Activated CD4-positive, alpha-beta T cell treated with anti-CD3 and anti-CD28 coated beads, Interleukin-2, amount 10 ng/mL, durations not matched to agents 24 days and 14 days (primary cell): ENCODE measurements around the gene KANSL1. TPM values are rescaled to one million over a fixed set of nuclear protein-coding genes. Genes with fewer than 3 reads are reported as not detected.
"Not testable (repeated sequence)": the region's sequence is repeated elsewhere in the genome, so short reads cannot be mapped to it uniquely, and the experiment has no call there.

Source experiments
- DNase-seq: peaks from one replicate; pipeline ENCODE4 v3.0.0; 2022
- H3K27ac Mint-ChIP-seq: one replicate; pipeline ENCODE4 v1.8.0; 2022; ENCODE audit warnings: mild to moderate bottlenecking, mixed read lengths
- H3K27me3 Mint-ChIP-seq: one replicate; pipeline ENCODE4 v1.8.0; 2022; ENCODE audit warnings: mixed read lengths
- H3K36me3 Mint-ChIP-seq: one replicate; pipeline ENCODE4 v1.8.0; 2022; ENCODE audit warnings: low read depth, mild to moderate bottlenecking, mixed read lengths
- H3K4me1 Mint-ChIP-seq: one replicate; pipeline ENCODE4 v1.8.0; 2021; ENCODE audit warnings: mixed read lengths
- H3K4me3 Mint-ChIP-seq: one replicate; pipeline ENCODE4 v1.8.0; 2022; ENCODE audit warnings: mild to moderate bottlenecking, moderate library complexity, mixed read lengths
- H3K9me3 Mint-ChIP-seq: one replicate; pipeline ENCODE4 v1.8.0; 2021; ENCODE audit warnings: mixed read lengths
- intact Hi-C: fragments of 100-400 bp; cut with micrococcal nuclease; formaldehyde crosslinking; loops from one replicate; pipeline ENCODE4 v1.15.1; 2023
- total RNA-seq: library from RNA; stranded (reverse); gene quantifications from 2 replicates; pipeline ENCODE4 v1.2.3, GENCODE V29; 2022

Gene KANSL1
- total RNA-seq, 1 donor from 2014 or later, result 82.8 TPM

DNA sequence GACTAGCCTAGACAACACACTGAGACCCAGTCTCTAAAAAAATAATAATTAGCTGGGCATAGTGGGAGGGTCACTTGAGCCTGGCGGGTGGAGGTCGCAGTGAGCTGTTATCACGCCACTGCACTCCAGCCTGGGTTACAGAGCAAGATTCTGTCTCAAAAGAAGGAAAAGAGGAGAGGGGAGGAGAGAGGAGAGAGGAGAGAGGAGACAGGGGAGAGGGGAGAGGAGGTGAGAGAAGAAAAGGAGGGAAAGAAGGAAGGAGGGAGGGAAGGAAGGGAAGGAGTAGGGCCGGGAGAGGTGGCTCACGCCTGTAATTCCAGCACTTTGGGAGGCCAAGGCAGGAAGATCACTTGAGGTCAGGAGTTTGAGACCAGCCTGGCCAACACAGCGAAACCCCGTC is 9.8 kb downstream of the KANSL1 start:
- intact Hi-C loops, H3K27ac Mint-ChIP-seq, H3K36me3 Mint-ChIP-seq, DNase-seq, H3K9me3 Mint-ChIP-seq, H3K4me3 Mint-ChIP-seq, H3K27me3 Mint-ChIP-seq: not testable (repeated sequence)
- peaks cover 74% of the 10 kb centered on the region for H3K4me1 Mint-ChIP-seq

DNA sequence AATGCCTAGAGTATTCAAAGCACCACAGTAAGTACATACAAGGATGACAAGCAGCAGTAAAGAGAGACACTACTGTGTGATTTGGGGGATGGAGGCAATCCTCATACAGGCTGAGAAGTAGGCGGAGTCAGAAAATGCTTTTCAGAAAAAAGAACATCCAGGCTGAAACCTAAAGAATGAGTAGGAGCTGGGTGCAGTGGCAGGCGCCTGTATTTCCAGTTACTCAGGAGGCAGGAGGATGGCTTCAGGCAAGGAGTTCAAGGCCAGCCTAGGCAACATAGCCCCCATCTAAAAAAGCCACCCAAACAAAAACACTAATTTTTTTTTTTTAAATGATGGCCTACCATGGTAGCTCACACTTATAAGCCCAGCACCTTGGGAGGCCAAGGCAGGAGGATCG is 10.3 kb downstream of the KANSL1 start:
- no peaks in the 10 kb centered on the region for H3K27me3 Mint-ChIP-seq
- peaks cover 10% of the 10 kb centered on the region for H3K36me3 Mint-ChIP-seq
- intact Hi-C loops, result no loop called here
- no peaks in the 10 kb centered on the region for H3K9me3 Mint-ChIP-seq
- H3K4me3 Mint-ChIP-seq, result no peak overlapping the region
- H3K4me1 Mint-ChIP-seq, result peaks cover 75% of the 10 kb centered on the region
- no peak for DNase-seq
- no peak overlapping the region for H3K27ac Mint-ChIP-seq

DNA sequence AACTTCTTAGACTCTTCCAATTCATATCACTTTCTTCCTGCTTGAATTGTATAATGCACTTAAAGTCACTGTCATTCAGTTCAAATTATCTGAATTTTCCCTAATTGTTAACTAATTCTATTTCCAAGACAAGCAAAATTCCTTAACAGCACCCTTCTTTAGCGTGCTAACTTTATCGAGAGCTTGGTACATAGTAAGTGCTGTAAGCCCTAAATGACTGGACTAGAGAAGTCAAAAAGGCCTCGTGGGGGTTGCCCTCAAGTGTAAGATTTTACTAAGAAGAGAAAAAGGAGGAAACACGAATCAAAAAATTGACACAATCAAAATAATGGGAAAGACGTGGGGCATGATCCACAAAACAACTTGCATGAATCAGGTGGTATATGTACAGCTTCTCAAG is 11.3 kb downstream of the KANSL1 start:
- H3K27me3 Mint-ChIP-seq, result no peaks in the 10 kb centered on the region
- H3K4me1 Mint-ChIP-seq, result peaks cover 75% of the 10 kb centered on the region
- intact Hi-C loops, result no loop called here
- no peak overlapping the region for H3K27ac Mint-ChIP-seq
- DNase-seq, result no peak
- H3K9me3 Mint-ChIP-seq, result no peaks in the 10 kb centered on the region
- H3K36me3 Mint-ChIP-seq, result peaks cover 10% of the 10 kb centered on the region
- no peak overlapping the region for H3K4me3 Mint-ChIP-seq

DNA sequence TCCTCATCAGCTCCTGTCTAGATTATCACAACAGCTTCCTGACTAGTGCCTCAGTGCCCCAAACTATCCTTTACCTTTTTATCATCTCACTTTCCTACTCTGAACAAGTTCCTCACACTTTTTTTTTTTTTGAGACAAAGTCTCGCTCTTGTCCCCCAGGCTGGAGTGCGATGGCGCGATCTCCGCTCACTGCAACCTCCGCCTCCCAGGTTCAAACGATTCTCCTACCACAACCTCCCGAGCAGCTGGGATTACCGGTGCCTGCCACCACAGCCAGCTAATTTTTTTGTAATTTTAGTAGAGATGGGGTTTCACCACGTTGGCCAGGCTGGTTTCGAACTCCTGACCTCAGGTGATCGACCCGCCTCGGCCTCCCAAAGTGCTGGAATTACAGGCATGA is 11.9 kb downstream of the KANSL1 start:
- H3K27me3 Mint-ChIP-seq, intact Hi-C loops, H3K9me3 Mint-ChIP-seq, H3K4me3 Mint-ChIP-seq, DNase-seq, H3K27ac Mint-ChIP-seq: not testable (repeated sequence)
- Mint-ChIP-seq H3K4me1 (peaks cover 76% of the 10 kb centered on the region), H3K36me3 (peaks cover 11% of the 10 kb centered on the region)

DNA sequence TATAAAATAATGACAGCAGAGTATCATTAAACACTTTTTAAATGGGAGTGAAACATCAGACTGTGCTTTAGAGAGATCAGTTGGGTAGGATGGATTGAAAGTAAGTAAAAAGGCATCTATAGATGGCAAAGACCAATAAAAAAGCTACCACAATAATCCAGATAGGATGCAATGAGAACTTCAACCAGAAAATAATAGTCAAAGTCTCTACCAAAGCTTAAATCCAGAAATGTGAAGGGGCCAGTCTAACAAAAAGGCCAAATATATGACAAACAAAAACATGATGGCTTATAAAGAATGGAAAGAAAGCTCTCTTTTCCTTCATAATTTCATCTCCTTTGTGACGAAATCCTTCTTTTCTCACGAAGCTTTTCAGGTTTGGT is 12.3 kb downstream of the KANSL1 start:
- intact Hi-C loops, result no loop called here

DNA sequence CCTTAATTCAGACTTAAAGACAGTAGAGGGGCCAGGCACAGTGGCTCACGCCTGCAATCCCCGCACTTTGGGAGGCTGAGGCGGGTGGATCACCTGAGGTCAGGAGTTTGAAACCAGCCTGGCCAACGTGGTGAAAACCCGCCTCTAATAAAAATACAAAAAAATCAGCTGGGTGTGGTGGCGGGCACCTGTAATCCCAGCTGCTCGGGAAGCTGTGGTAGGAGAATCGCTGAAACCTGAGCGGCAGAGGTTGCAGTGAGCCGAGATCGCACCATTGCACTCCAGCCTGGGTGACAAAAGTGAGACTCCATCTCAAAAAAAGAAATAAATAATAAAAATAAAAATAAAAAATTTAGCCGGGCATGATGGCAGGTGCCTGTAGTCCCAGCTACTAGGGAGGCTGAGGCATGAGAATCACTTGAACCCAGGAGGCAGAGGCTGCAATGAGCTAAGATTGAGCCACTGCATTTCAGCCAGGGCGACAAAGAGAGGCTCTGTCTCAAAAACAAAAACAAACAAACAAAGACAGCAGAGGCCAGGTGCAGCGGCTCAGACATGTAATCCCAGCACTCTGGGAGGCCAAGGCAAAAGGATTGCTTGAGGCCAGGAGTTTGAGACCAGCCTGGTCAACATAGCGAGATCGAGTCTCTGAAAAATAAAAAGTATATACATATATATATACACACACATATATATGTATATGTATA is 12.9 kb downstream of the KANSL1 start:
- H3K27ac Mint-ChIP-seq, H3K9me3 Mint-ChIP-seq, H3K4me3 Mint-ChIP-seq, H3K27me3 Mint-ChIP-seq, DNase-seq, intact Hi-C loops, H3K36me3 Mint-ChIP-seq: not testable (repeated sequence)
- peaks cover 75% of the 10 kb centered on the region for H3K4me1 Mint-ChIP-seq

More for the DNA sequence above, 12.3 kb downstream of the KANSL1 start:
- H3K9me3 Mint-ChIP-seq, result no peaks in the 10 kb centered on the region
- peaks cover 11% of the 10 kb centered on the region for H3K36me3 Mint-ChIP-seq
- peaks cover 78% of the 10 kb centered on the region for H3K4me1 Mint-ChIP-seq
- H3K27ac Mint-ChIP-seq, result no peak overlapping the region
- H3K27me3 Mint-ChIP-seq, result no peaks in the 10 kb centered on the region
- no peak overlapping the region for H3K4me3 Mint-ChIP-seq
- no peak for DNase-seq

DNA sequence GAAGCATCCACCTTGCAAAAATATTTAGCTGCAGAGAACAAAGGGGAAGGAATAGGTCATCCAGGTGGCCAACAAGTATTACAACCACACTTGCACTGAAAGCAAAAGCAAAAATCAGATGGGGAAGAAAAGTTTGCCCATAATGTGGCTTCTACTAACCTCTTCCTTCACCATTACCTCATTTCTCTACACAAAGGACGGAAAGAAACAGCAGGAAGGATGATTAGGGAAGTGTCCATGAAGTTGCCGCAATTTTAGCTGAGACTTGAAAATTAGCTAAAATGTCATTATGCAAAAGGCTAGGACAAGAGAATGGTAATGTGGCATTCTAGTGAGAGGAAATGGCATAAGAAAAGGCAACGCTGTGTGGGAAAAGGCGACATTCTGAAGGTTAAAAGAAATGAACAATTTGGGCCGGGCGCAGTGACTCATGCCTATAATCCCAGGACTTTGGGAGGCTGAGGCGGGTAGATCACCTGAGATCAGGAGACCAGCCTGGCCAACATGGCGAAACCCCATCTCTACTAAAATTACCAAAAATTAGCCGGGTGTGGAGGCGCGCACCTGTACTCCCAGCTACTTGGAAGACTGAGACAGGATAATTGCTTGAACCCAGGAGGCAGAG is 13.7 kb downstream of the KANSL1 start:
- peak overlapping the region; percentile 81 for H3K27ac Mint-ChIP-seq
- H3K4me1 Mint-ChIP-seq, result peaks cover 67% of the 10 kb centered on the region
- intact Hi-C loops, result loop anchor here (1.0 to 2.0 kb wide), 2 partner anchors 13 to 22 kb away; partner anchors contain the start of gene KANSL1
- H3K27me3 Mint-ChIP-seq, result no peaks in the 10 kb centered on the region
- no peaks in the 10 kb centered on the region for H3K9me3 Mint-ChIP-seq
- no peak for DNase-seq
- peaks cover 10% of the 10 kb centered on the region for H3K36me3 Mint-ChIP-seq
- peak overlapping the region; percentile 66 for H3K4me3 Mint-ChIP-seq

DNA sequence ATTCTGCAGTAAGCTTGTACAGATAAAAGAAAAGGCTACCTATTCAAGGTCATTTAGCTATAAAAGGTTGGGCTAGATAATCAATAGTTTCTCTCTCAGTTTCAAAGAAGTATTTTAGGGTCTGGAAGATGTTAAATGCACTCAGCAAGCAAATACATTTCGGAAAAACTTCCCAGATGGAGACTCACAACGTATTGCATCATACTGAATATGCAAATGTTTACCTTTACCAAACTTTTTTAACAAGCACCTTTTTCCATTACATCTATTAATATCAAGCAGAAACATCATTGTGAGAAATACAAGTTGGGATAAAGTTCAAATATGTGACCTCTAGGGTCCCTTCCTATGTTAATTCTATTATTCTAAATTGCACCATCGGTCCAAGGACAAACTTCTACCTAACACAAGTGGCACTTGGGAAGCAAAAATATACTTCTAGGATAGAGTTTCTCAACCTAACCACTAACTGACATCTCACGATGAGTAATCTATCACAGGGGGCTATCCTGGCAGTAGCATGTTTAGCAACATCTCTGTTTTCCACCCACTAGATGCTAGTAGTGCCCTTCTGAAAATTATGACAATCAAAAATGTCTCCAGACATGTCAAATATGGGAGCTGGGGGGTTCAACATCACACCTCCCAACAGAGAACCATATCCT is 14.5 kb downstream of the KANSL1 start:
- H3K27ac Mint-ChIP-seq, result peak overlapping the region; percentile 81

DNA sequence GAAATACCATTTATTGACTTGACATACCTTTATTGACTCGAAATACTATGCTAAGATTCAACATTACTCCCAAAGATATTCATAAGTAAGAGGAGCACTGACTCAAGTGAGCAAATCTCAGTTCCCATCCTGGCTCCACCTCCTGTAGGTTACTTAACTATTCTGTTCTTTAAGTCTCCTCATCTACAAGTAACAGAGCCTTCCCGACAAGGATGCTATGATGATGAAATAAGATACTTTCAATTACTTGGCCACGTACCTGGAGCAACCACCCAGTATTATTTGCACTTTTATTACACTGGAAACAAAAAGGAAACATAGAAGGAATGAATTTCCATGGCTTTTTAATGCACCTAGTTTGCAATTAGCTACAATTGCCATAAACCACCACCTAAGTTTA is 16.3 kb downstream of the KANSL1 start:
- H3K36me3 Mint-ChIP-seq, result peaks cover 8% of the 10 kb centered on the region
- H3K9me3 Mint-ChIP-seq, result no peaks in the 10 kb centered on the region
- no peak for DNase-seq
- H3K27ac Mint-ChIP-seq, result no peak overlapping the region
- intact Hi-C loops, result no loop called here
- H3K4me1 Mint-ChIP-seq, result peaks cover 57% of the 10 kb centered on the region
- H3K27me3 Mint-ChIP-seq, result no peaks in the 10 kb centered on the region
- H3K4me3 Mint-ChIP-seq, result no peak overlapping the region

More for the DNA sequence above, 14.5 kb downstream of the KANSL1 start:
- Mint-ChIP-seq H3K4me3 (peak overlapping the region; percentile 66), H3K9me3 (no peaks in the 10 kb centered on the region), H3K27me3 (no peaks in the 10 kb centered on the region), H3K4me1 (peaks cover 60% of the 10 kb centered on the region), H3K36me3 (peaks cover 10% of the 10 kb centered on the region)
- intact Hi-C loops, result loop anchor here (1.0 to 2.0 kb wide), 2 partner anchors 14 to 21 kb away; partner anchors contain the start of gene KANSL1
- DNase-seq, result no peak

DNA sequence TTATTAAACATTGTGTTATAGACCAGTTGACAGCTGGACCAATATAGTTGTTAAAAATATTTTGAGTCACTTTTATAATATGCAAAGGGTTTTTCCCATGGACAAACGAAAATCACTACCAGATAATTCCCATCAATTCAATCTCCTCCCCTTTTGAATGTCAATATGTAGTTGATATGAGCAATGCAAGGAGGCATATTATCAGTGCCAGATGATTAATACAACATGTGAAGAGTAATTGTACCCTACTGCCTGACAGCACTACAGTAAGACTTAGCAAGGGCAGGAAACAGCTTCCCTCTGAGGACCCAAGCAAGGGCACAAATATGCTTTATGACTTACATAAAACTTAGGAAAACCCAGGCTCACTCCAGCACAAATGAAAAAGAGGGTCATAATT is 17.3 kb downstream of the KANSL1 start:
- no peak for DNase-seq
- H3K9me3 Mint-ChIP-seq, result no peaks in the 10 kb centered on the region
- no peak overlapping the region for H3K27ac Mint-ChIP-seq
- peaks cover 54% of the 10 kb centered on the region for H3K4me1 Mint-ChIP-seq
- intact Hi-C loops, result no loop called here
- no peak overlapping the region for H3K4me3 Mint-ChIP-seq
- no peaks in the 10 kb centered on the region for H3K27me3 Mint-ChIP-seq
- H3K36me3 Mint-ChIP-seq, result peaks cover 18% of the 10 kb centered on the region

DNA sequence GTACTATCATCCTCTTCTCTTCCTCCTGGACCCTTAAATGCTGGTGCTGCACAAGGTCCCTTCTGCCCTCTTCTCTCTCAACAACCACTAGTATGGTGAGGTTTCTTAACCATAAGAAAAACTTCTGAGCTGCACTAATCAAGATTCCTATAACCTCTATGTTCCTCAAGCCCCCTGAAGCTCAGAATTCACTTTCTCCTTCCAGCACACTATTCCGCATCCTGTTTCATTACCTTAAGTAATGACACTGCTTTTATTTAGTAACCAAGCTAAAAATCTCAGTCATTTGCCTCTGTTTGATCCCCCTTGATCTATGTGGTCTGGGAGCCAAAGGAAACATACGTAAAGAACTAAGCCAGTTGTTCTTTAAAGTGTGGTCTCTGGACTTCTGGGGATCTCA is 20.1 kb downstream of the KANSL1 start:
- no peak overlapping the region for H3K4me3 Mint-ChIP-seq
- no peaks in the 10 kb centered on the region for H3K9me3 Mint-ChIP-seq
- peaks cover 51% of the 10 kb centered on the region for H3K4me1 Mint-ChIP-seq

DNA sequence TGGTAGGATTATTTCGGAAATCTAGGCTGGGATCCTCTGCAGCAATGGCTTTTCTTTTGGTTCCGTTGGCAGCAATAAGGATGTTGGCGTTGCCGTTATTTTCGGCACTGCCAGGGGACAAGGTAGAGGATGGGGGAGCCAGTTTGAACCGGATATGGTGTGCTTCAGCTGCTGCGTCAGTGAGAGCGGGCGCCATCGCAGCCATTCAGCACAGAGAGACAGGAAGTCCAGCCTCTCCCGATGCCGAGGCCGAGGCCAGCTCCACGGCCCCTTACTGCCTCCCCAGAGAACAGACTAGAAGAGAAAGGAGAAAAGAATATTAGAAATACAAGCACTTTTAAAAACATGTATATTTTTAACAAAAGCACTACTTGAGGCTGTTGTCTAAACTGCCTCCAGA is 21.3 kb downstream of the KANSL1 start:
- Mint-ChIP-seq H3K36me3 (peaks cover 38% of the 10 kb centered on the region), H3K4me1 (peaks cover 51% of the 10 kb centered on the region), H3K27ac (peak overlapping the region; percentile 77), H3K4me3 (peak overlapping the region; percentile 34), H3K9me3 (no peaks in the 10 kb centered on the region), H3K27me3 (no peaks in the 10 kb centered on the region)
- intact Hi-C loops, result no loop called here
- DNase-seq, result no peak

More for the DNA sequence above, 20.1 kb downstream of the KANSL1 start:
- DNase-seq, result no peak
- Mint-ChIP-seq H3K27me3 (no peaks in the 10 kb centered on the region), H3K36me3 (peaks cover 32% of the 10 kb centered on the region), H3K27ac (no peak overlapping the region)
- intact Hi-C loops, result no loop called here

DNA sequence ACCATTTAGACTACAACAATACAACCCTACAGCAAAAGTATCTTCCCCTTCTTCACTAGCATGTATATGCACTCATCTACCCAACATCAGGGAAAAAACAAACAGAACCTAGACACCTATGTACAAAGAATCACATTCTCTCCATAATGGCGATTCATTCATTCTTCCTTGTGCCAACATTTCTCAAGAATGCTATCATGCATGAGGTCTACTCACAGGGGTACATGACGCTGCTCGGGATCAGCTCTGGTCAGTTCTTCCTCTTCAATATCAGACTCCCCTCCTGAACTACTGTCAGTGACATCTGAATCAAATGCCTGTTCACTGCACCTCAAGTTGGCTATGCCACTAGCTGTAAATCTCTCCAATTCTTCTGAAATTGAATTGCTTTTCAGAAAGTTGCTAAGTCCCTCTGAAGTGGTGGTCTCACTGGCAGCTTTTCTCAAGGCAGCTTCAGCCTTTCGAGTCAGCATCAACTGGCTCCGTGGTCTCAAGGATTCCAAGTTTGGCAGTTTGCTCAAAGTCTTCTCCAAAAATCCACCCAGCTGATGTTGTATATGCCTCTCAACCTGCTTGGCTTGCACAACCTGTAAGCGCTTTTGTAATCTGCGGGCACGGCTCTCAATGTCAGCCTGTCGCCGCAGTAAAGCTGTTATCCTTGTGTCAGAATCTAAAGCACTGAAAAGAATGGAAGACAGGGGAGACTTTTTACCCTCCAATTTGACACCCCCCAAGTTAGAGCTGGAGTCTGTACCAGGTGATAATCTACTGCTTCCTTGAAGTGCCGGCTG is 22.4 kb downstream of the KANSL1 start:
- Mint-ChIP-seq H3K9me3 (no peaks in the 10 kb centered on the region), H3K4me3 (no peak overlapping the region), H3K27me3 (no peaks in the 10 kb centered on the region), H3K27ac (peak overlapping the region; percentile 12), H3K4me1 (peaks cover 47% of the 10 kb centered on the region), H3K36me3 (peaks cover 38% of the 10 kb centered on the region)
- intact Hi-C loops, result no loop called here
- DNase-seq, result no peak
